ENCODE results near the gene HRH2.

The HRH2 gene

DNA sequence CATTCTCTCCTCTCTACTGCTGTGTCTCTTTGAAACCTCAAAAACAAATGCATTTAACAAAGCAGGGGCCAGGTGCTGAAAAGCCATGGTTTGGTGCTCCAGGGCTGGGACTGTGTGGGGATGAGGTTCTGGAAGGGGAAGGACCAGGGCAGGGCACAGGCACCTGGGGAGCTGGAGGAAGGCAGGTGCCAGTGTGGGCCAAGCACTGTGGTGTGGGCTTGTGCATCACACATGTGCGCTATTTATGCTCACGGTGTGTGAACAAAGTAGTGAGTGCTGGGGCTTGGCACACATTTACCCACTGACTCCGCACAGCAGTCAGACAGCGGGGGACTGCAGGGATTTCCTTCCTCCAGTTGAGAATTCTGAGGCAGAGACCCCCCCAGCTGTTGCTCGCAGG lies 10.1 kb downstream of the HRH2 start:
- TF ChIP-seq GABPA (IDR thresholded peaks at IDR 0.05; ENCODE audit: low read depth) (no peak), POLR2AphosphoS5 (IDR thresholded peaks at IDR 0.05; ENCODE audit: low read depth) (no peak), SPI1 (IDR thresholded peaks at IDR 0.05; ENCODE audit: borderline replicate concordance, low read depth) (no peak)
- TF ChIP-seq, protein P1, sequence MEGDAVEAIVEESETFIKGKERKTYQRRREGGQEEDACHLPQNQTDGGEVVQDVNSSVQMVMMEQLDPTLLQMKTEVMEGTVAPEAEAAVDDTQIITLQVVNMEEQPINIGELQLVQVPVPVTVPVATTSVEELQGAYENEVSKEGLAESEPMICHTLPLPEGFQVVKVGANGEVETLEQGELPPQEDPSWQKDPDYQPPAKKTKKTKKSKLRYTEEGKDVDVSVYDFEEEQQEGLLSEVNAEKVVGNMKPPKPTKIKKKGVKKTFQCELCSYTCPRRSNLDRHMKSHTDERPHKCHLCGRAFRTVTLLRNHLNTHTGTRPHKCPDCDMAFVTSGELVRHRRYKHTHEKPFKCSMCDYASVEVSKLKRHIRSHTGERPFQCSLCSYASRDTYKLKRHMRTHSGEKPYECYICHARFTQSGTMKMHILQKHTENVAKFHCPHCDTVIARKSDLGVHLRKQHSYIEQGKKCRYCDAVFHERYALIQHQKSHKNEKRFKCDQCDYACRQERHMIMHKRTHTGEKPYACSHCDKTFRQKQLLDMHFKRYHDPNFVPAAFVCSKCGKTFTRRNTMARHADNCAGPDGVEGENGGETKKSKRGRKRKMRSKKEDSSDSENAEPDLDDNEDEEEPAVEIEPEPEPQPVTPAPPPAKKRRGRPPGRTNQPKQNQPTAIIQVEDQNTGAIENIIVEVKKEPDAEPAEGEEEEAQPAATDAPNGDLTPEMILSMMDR (IDR thresholded peaks at IDR 0.05; ENCODE audit: insufficient read depth, low read length): no peak
- TF ChIP-seq, protein P2, sequence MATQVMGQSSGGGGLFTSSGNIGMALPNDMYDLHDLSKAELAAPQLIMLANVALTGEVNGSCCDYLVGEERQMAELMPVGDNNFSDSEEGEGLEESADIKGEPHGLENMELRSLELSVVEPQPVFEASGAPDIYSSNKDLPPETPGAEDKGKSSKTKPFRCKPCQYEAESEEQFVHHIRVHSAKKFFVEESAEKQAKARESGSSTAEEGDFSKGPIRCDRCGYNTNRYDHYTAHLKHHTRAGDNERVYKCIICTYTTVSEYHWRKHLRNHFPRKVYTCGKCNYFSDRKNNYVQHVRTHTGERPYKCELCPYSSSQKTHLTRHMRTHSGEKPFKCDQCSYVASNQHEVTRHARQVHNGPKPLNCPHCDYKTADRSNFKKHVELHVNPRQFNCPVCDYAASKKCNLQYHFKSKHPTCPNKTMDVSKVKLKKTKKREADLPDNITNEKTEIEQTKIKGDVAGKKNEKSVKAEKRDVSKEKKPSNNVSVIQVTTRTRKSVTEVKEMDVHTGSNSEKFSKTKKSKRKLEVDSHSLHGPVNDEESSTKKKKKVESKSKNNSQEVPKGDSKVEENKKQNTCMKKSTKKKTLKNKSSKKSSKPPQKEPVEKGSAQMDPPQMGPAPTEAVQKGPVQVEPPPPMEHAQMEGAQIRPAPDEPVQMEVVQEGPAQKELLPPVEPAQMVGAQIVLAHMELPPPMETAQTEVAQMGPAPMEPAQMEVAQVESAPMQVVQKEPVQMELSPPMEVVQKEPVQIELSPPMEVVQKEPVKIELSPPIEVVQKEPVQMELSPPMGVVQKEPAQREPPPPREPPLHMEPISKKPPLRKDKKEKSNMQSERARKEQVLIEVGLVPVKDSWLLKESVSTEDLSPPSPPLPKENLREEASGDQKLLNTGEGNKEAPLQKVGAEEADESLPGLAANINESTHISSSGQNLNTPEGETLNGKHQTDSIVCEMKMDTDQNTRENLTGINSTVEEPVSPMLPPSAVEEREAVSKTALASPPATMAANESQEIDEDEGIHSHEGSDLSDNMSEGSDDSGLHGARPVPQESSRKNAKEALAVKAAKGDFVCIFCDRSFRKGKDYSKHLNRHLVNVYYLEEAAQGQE (IDR thresholded peaks at IDR 0.05; ENCODE audit: insufficient replicate concordance, low read depth): no peak
- H3K4me3 ChIP-seq (replicated peaks; ENCODE audit: insufficient read depth, low read length): no peak overlapping the region
- H3K27ac ChIP-seq (replicated peaks): no peak overlapping the region
- H3K27me3 ChIP-seq (ENCODE audit: insufficient read depth, poor library complexity, severe bottlenecking): no peaks in the 10 kb centered on the region
- DNase-seq (ENCODE audit: low read depth in 1 of 2, low spot score in 1 of 2): no peak

DNA sequence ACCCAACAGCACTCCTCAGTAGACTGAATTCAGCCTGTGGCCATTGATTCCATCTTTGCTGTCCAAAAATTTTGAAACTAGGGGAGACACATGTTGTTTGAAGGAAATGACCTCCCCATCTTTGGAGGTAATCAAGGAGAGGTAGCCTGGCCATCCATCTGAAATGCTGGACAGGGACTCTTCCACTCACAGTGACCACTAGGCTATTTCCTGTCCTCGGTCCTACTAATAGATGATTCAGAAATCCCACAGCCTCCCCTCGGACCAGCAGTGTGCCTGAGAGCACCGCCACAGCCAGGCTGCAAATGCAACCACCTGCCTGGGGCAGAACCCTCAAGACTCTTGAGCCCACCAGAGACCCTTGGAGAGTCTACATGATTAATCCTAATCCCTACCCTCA lies 12.5 kb downstream of the HRH2 start:
- Histone ChIP-seq H3K27ac (replicated peaks) (peak overlapping the region; percentile 43), H3K4me3 (replicated peaks; ENCODE audit: insufficient read depth, low read length) (no peak overlapping the region), H3K27me3 (ENCODE audit: insufficient read depth, poor library complexity, severe bottlenecking) (no peaks in the 10 kb centered on the region)
- TF ChIP-seq, protein P2 (IDR thresholded peaks at IDR 0.05; ENCODE audit: insufficient replicate concordance, low read depth): peak; percentile 64
- TF ChIP-seq GABPA (IDR thresholded peaks at IDR 0.05; ENCODE audit: low read depth): no peak
- DNase-seq (ENCODE audit: low read depth in 1 of 2, low spot score in 1 of 2): no peak

DNA sequence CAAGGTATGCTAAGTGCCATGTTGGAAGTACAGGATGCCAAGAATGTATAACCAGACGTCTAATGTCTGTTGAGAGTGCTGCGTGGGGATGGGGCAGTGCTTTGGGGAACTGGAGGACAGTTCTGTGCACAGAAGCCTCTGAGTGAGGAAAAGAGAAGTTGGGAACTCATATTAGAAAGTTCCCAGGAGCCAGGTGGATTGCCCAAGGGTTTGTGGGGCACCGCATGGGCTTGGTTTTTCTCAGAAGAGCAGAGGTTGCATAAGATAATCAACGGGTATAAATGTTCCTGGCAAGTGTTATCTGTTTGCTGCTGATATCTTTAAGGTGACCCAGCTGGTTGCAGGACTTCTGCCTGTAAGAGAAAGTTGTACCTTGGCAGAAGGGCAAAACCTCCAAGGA lies 13.1 kb downstream of the HRH2 start:
- Histone ChIP-seq H3K27me3 (ENCODE audit: insufficient read depth, poor library complexity, severe bottlenecking) (no peaks in the 10 kb centered on the region), H3K4me3 (replicated peaks; ENCODE audit: insufficient read depth, low read length) (no peak overlapping the region), H3K27ac (replicated peaks) (peak overlapping the region; percentile 47)
- TF ChIP-seq, protein P1 (IDR thresholded peaks at IDR 0.05; ENCODE audit: insufficient read depth, low read length): no peak
- TF ChIP-seq, protein P2 (IDR thresholded peaks at IDR 0.05; ENCODE audit: insufficient replicate concordance, low read depth): no peak
- TF ChIP-seq GABPA (IDR thresholded peaks at IDR 0.05; ENCODE audit: low read depth) (no peak), POLR2AphosphoS5 (IDR thresholded peaks at IDR 0.05; ENCODE audit: low read depth) (peak; percentile 93), SPI1 (IDR thresholded peaks at IDR 0.05; ENCODE audit: borderline replicate concordance, low read depth) (peak; percentile 86)
- peak; percentile 91 to 95 for DNase-seq (ENCODE audit: low read depth in 1 of 2, low spot score in 1 of 2)

Data from HL-60 (cell line).